NCI-H510A (cell line): Measurements from ENCODE around the gene ZFC3H1.
"Not testable (repeated sequence)": the region's sequence is repeated elsewhere in the genome, so short reads cannot be mapped to it uniquely, and the experiment has no call there.

Experiments used
- DNase-seq: peaks from one replicate; lab custom pipeline; 2025; lab: John Stamatoyannopoulos, UW

The ZFC3H1 gene

DNA sequence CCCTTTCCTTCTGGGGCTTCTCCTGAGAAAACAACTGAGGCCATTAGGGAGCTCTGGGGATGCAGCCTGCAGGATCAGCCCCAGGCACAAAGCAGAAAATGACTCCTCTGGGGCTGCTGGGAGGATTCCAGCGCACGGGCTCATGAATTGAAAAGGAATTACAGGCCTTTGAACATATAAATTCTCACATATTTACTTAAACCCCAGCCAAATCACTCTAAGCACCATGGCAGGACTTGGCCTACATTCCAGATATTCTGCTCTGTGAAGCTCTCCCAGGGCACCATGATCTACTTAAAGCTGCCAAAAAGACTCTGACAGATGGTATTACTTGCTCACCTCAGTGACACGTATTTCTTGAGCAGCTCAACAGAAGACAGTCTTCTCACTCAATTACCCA is 87.2 kb downstream of the ZFC3H1 start:
- DNase-seq = no peak

DNA sequence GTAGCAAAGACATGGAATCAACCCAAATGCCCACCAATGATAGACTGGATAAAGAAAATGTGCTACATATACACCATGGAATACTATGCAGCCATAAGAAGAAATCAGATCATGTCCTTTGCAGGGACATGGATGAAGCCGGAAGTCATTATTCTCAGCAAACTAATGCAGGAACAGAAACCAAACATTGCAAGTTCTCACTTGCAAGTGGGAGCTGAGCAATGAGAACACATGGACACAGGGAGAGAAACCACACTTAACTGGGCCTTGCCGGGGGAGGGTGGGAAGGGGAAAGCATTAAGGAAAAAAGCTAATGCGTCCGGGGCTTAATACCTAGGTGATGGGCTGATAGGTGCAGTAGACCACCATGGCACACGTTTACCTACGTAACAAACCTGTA is 93.8 kb downstream of the ZFC3H1 start:
- DNase-seq = not testable (repeated sequence)

DNA sequence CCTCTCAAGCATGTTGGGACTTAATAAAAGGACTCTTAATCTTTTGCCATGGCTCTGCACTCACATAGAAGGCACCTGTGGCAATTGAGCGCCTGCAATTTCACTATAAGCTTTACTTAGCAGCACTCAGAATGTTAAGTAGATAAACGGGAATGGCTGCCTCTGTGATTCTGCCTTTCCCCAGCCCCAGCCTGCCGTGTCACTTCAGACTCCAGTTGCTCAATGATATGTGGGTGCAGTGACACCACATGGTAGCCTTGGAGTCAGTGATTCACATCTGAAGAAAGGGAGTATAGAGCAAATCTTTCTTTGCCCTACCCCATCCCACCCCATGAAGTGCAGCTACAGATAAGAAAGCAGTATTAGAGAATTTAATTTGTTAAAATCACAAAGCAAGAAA is 96.1 kb downstream of the ZFC3H1 start:
- peak; percentile 16 for DNase-seq

DNA sequence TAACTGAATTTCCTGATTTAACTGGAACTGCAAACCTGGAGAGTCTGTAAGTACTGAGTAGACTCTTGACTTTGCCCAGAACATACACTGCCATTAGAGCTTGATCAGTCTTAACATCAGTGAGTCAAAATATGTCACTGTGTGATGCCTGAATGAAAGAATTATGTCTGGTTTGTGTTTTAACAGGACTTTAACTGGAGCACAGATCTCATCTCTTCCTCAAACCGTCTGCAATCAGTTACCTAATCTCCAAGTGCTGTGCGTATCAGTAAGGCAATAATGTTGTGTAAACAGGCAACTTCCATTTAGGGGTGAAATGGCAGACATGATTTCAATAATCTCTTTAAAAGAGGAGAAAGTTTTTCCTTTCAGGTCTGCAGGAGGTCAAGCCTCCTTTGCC is 97.0 kb downstream of the ZFC3H1 start:
- no peak for DNase-seq

DNA sequence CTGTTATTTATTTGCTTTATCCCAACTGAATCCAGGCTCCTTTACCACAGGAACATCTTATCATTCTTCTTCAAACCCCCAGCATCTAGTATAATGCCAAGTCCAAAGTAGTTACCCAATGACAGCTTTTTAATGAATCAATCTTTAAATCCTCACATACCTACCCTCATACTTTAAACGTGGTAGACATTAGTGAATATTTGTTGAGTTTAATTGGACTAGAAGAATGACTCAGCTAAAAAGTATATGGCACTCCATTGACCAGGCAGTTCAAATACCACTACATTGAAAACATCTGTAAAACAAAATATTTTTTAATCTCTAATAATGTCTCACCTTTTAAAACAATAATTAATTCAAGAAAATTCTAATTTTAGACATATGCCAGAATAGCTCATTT is 98.1 kb downstream of the ZFC3H1 start:
- no peak for DNase-seq

DNA sequence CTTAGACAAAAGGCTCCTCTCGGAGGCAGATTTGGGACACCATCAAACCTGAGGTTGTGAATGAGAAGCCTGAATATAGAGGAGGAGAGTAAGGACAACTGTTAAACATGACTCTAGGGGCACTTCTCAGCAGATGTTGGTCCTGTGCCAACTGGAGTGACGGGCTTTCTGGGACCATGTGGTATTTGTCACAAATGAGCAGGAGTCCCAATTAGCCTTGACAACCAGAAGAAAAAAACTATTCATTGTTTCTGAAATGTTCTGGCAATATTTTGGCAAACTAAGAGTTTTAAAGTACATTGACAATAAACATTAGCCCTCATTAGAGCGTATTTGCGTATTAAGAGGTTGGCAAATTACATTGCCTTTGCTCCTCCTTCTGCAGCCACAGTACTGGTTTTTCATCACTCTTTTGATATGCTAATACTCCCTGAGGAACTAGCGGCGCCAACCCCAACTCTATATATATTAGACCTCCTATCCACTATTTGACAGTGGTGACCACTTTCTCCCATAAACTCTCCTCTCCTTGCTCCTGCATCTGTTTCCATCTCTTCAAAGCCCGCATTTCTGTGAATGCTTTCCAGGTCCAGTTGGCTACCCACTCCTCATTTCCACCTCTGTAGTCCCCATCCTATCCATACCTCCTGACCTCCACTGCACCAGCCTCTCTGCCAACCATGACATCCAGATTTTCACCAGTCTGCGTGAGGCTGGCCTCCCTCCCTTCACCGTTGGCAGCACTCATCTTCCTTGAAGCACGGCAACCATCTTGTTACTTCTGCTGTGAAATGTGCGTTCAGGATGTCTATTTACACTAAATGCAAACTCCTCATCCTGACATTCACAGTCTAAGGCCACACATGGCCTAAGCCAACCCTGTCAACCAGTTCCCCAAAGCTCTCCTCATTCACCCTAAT is 100.7 kb downstream of the ZFC3H1 start:
- DNase-seq = no peak
